HG03103 (cell line): Measurements from ENCODE around the gene LPCAT3.

Source experiments
- ATAC-seq: cut with Tn5 transposase; IDR thresholded peaks from one replicate; pipeline ENCODE4 v1.9.1; 2021; ENCODE audit warnings: low read depth; ENCODE audit not compliant: unreplicated experiment

LPCAT3 gene

GRCh38 chr12:6966351-6966750 is 51.9 kb downstream of the LPCAT3 start:
- ATAC-seq = no peak

GRCh38 chr12:6965714-6966113 is 52.6 kb downstream of the LPCAT3 start:
- ATAC-seq = no peak

GRCh38 chr12:6965026-6965661 is 53.1 kb downstream of the LPCAT3 start:
- ATAC-seq = peak; percentile 35

- no peak for ATAC-seq
Measured at GRCh38 chr12:6964605-6965025, 53.7 kb downstream of the LPCAT3 start.

GRCh38 chr12:6963791-6964413 is 54.4 kb downstream of the LPCAT3 start:
- no peak for ATAC-seq

- ATAC-seq = no peak
Measured at GRCh38 chr12:6963016-6963731, 55.1 kb downstream of the LPCAT3 start.

GRCh38 chr12:6962285-6963015 is 55.8 kb downstream of the LPCAT3 start:
- ATAC-seq = no peak

GRCh38 chr12:6961695-6962284 is 56.5 kb downstream of the LPCAT3 start:
- ATAC-seq = no peak

- ATAC-seq = no peak
Measured at GRCh38 chr12:6961278-6961694, 57.0 kb downstream of the LPCAT3 start.

GRCh38 chr12:6960593-6961277 is 57.5 kb downstream of the LPCAT3 start:
- ATAC-seq = no peak

GRCh38 chr12:6959805-6960592 is 58.3 kb downstream of the LPCAT3 start:
- ATAC-seq = no peak

GRCh38 chr12:6959058-6959804 is 59.0 kb downstream of the LPCAT3 start:
- no peak for ATAC-seq

GRCh38 chr12:6958609-6959057 is 59.6 kb downstream of the LPCAT3 start:
- ATAC-seq = no peak

GRCh38 chr12:6957741-6958608 is 60.3 kb downstream of the LPCAT3 start:
- no peak for ATAC-seq

- ATAC-seq = no peak
Measured at GRCh38 chr12:6957151-6957701, 61.0 kb downstream of the LPCAT3 start.

GRCh38 chr12:6956021-6956727 is 62.1 kb downstream of the LPCAT3 start:
- no peak for ATAC-seq
